Mesenchymal stem cell (in vitro differentiated cells and primary cell): ENCODE results near the gene EIF1AX.
A peak's percentile ranks its signal among the peaks of the same experiment; 100 is the strongest.

Experiments
- DNase-seq: peaks from one replicate; pipeline ENCODE4 v3.0.0-alpha.2; 2013
- H2AFZ ChIP-seq: one replicate; pipeline ENCODE4 v1.6.1; 2013; ENCODE audit warnings: low read depth, mild to moderate bottlenecking, control low read depth, inconsistent platforms, low read length, moderate library complexity
- H2AK5ac ChIP-seq: 2 replicates; pipeline ENCODE4 v1.6.1; 2013; ENCODE audit warnings: low read length, moderate library complexity, mild to moderate bottlenecking, inconsistent platforms; ENCODE audit not compliant: severe bottlenecking
- H2BK120ac ChIP-seq: one replicate; pipeline ENCODE4 v1.6.1; 2013; ENCODE audit warnings: low read depth, mild to moderate bottlenecking, inconsistent platforms, low read length, moderate library complexity
- H2BK12ac ChIP-seq, 2 experiments: one replicate each; pipeline ENCODE4 v1.6.1; 2013; ENCODE audit warnings: inconsistent platforms in 2 of 2, low read length in 2 of 2, mild to moderate bottlenecking in 2 of 2, moderate library complexity in 2 of 2, control low read depth in 1 of 2
- H2BK15ac ChIP-seq: one replicate; pipeline ENCODE4 v1.6.1; 2013; ENCODE audit warnings: mild to moderate bottlenecking, low read depth, inconsistent platforms; ENCODE audit not compliant: poor library complexity, severe bottlenecking
- H2BK5ac ChIP-seq: 2 replicates; pipeline ENCODE4 v1.6.1; 2013; ENCODE audit warnings: low read depth, mild to moderate bottlenecking, low read length, control low read depth, inconsistent platforms; ENCODE audit not compliant: poor library complexity, severe bottlenecking
- H3K14ac ChIP-seq, 2 experiments: one replicate each; pipeline ENCODE4 v1.6.1; 2013; ENCODE audit warnings: inconsistent platforms in 2 of 2, low read length in 2 of 2, control low read depth in 1 of 2, mild to moderate bottlenecking in 1 of 2, moderate library complexity in 1 of 2
- H3K18ac ChIP-seq, 2 experiments: one replicate each; pipeline ENCODE4 v1.6.1; 2013; ENCODE audit warnings: inconsistent platforms in 2 of 2, low read length in 2 of 2, control low read depth in 1 of 2, low read depth in 1 of 2, mild to moderate bottlenecking in 1 of 2
- H3K23ac ChIP-seq, 2 experiments: one replicate each; pipeline ENCODE4 v1.6.1; 2013; ENCODE audit warnings: inconsistent platforms in 2 of 2, low read length in 2 of 2, mild to moderate bottlenecking in 2 of 2, moderate library complexity in 2 of 2, control low read depth in 1 of 2
- H3K27ac ChIP-seq: 2 replicates; pipeline ENCODE4 v1.5.1; 2013; ENCODE audit warnings: mild to moderate bottlenecking, moderate library complexity, low read length, control low read depth, inconsistent platforms; ENCODE audit not compliant: poor library complexity, severe bottlenecking
- H3K27me3 ChIP-seq, 2 experiments: 2 replicates each; pipeline versions ENCODE4 v1.6.1 to v1.7.0; 2013; ENCODE audit warnings: low read length in 2 of 2, mild to moderate bottlenecking in 2 of 2, moderate library complexity in 2 of 2, control low read depth in 1 of 2, inconsistent platforms in 1 of 2; ENCODE audit not compliant: control insufficient read depth in 1 of 2, insufficient read depth in 1 of 2
- H3K36me3 ChIP-seq, 2 experiments: 2 replicates each; pipeline versions ENCODE4 v1.6.1 to v1.7.0; 2013; ENCODE audit warnings: low read length in 2 of 2, control low read depth in 1 of 2, inconsistent platforms in 1 of 2, low read depth in 1 of 2, mild to moderate bottlenecking in 1 of 2; ENCODE audit not compliant: insufficient read depth in 2 of 2, control insufficient read depth in 1 of 2
- H3K4ac ChIP-seq, 2 experiments: one replicate each; pipeline ENCODE4 v1.6.1; 2013; ENCODE audit warnings: inconsistent platforms in 2 of 2, low read length in 2 of 2, mild to moderate bottlenecking in 2 of 2, moderate library complexity in 2 of 2, control low read depth in 1 of 2, low read depth in 1 of 2
- H3K4me1 ChIP-seq: 2 replicates; pipeline ENCODE4 v1.6.1; 2013; ENCODE audit warnings: low read depth, low read length, control low read depth; ENCODE audit not compliant: control insufficient read depth, insufficient read depth
- H3K4me2 ChIP-seq: 2 replicates; pipeline ENCODE4 v1.6.1; 2013; ENCODE audit warnings: low read length, mild to moderate bottlenecking, inconsistent platforms; ENCODE audit not compliant: poor library complexity, severe bottlenecking
- H3K4me3 ChIP-seq, 2 experiments: 2 replicates each; pipeline versions ENCODE4 v1.5.1 to v1.7.0; 2013; ENCODE audit warnings: low read length in 2 of 2, mild to moderate bottlenecking in 2 of 2, control low read depth in 1 of 2, low read depth in 1 of 2; ENCODE audit not compliant: insufficient read depth in 1 of 2
- H3K79me1 ChIP-seq: replicated peaks from 2 replicates; pipeline ENCODE4 v1.6.1; 2013; ENCODE audit warnings: mild to moderate bottlenecking, control low read depth, low read length, inconsistent platforms; ENCODE audit not compliant: poor library complexity, severe bottlenecking
- H3K9ac ChIP-seq: 2 replicates; pipeline ENCODE4 v1.7.0; 2013; ENCODE audit warnings: mild to moderate bottlenecking, low read length, moderate library complexity
- H3K9me3 ChIP-seq: 2 replicates; pipeline ENCODE4 v1.7.0; 2013; ENCODE audit warnings: mild to moderate bottlenecking, low read length; ENCODE audit not compliant: control insufficient read depth
- H4K8ac ChIP-seq: one replicate; pipeline ENCODE4 v1.6.1; 2013; ENCODE audit warnings: inconsistent platforms, mild to moderate bottlenecking, low read length, moderate library complexity
- H4K91ac ChIP-seq: one replicate; pipeline ENCODE4 v1.6.1; 2013; ENCODE audit warnings: mild to moderate bottlenecking, low read length, inconsistent platforms
- WGBS: methylation state at CpG from one replicate; pipeline ENCODE4 v1.1.7; 2013; ENCODE audit warnings: mixed read lengths; 5-methylcytosine and 5-hydroxymethylcytosine counted together

EIF1AX gene

DNA sequence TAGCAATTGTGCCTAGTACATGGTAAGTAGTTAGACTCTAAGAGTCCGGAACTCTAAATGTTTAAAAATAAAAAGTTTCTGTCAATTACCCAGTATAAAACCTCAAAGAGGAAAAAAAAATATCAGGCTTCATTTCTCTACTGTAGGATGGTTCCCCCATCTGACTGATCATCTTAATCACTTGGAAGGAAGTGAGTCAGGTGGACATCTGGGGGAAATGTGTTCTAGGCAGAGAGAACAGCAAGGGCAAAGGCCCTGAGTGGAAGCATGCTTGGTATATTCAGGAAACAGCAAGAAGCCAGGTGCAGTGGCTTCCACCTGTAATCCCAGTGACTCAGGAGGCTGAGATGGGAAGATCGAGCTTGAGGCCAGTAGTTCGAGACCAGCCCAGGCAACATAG, 2.9 kb upstream of the EIF1AX start:
- DNase-seq: peak; percentile 24
- Histone ChIP-seq H2AFZ (no peak overlapping the region), H3K4me1 (no peaks in the 10 kb centered on the region), H3K4me3 (no peak overlapping the region), H3K23ac (no peak overlapping the region), H3K4ac (no peak overlapping the region), H3K9ac (no peak overlapping the region), H3K27me3 (no peaks in the 10 kb centered on the region), H3K36me3 (peaks cover 0 to 13% of the 10 kb centered on the region in 2 experiments), H2AK5ac (no peak overlapping the region), H3K14ac (no peak overlapping the region), H3K79me1 (no peaks in the 10 kb centered on the region), H3K18ac (no peak overlapping the region), H2BK120ac (no peak overlapping the region), H2BK12ac (no peak overlapping the region), H3K27ac (no peak overlapping the region), H3K4me2 (no peak overlapping the region), H2BK15ac (no peak overlapping the region), H2BK5ac (no peak overlapping the region), H4K91ac (no peak overlapping the region), H4K8ac (no peak overlapping the region), H3K9me3 (no peaks in the 10 kb centered on the region)
- no CpG with 5 or more reads among the region's 3 CpGs for WGBS

DNA sequence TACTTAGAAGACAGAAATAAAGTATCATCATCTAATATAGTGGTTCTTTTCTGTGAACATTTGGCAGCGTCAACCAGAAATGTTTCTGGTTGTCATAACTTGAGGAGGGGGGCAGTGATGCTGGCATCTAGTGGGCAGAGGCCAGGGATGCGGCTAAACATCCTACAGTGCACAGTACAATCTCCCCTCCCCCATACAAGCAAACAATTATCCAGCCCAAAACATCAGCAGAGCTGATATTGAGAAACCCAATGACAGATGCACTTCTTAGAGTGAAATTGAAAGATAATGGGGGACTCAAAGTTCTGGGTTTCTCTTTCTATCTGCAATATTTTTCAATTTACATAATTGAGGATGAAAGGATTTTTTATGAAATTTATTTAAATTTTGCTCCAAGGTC, 1.9 kb upstream of the EIF1AX start:
- Histone ChIP-seq H3K9ac (no peak overlapping the region), H3K4me2 (no peak overlapping the region), H2BK120ac (no peak overlapping the region)

DNA sequence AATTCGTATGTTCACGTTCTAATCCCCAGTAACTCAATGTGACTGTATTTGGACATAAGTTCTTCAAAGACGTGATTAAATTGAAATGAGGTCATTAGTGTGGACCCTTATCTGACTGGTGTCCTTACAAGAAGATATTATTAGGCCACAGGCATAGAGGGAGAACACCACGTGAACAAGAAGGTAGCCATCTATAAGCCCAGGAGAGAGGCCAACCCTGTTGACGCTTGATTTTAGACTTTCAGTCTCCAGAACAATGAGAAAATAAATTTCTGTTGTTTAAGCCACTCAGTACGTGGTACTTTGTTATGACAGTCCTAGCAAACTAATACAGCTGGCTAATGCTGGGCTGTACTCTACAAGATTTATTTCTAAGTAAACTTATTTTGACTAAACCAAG, 1.5 kb upstream of the EIF1AX start:
- no peak overlapping the region for H2BK15ac ChIP-seq
- no peak for DNase-seq
- H3K4me2 ChIP-seq: no peak overlapping the region
- no peaks in the 10 kb centered on the region for H3K9me3 ChIP-seq
- no peak overlapping the region for H3K23ac ChIP-seq
- H3K9ac ChIP-seq: no peak overlapping the region
- H2BK12ac ChIP-seq: no peak overlapping the region
- H3K27ac ChIP-seq: no peak overlapping the region
- no peak overlapping the region for H3K14ac ChIP-seq
- no peak overlapping the region for H2AFZ ChIP-seq
- H3K36me3 ChIP-seq: peaks cover 2 to 16% of the 10 kb centered on the region in 2 experiments
- no peak overlapping the region for H3K18ac ChIP-seq
- H3K79me1 ChIP-seq: no peaks in the 10 kb centered on the region
- no peak overlapping the region for H3K4me3 ChIP-seq
- no peak overlapping the region for H4K8ac ChIP-seq
- no peak overlapping the region for H3K4ac ChIP-seq
- no peak overlapping the region for H2BK120ac ChIP-seq
- no peak overlapping the region for H2BK5ac ChIP-seq
- no peak overlapping the region for H4K91ac ChIP-seq
- no peak overlapping the region for H2AK5ac ChIP-seq
- 91% methylated on average over 5 of the region's 6 CpGs for WGBS
- no peaks in the 10 kb centered on the region for H3K27me3 ChIP-seq
- peaks cover 1% of the 10 kb centered on the region for H3K4me1 ChIP-seq

More for the DNA sequence above, 1.9 kb upstream of the EIF1AX start:
- no peak overlapping the region for H2AK5ac ChIP-seq
- H2BK5ac ChIP-seq: no peak overlapping the region
- no peak overlapping the region for H4K91ac ChIP-seq
- no peaks in the 10 kb centered on the region for H3K79me1 ChIP-seq
- no peak overlapping the region for H3K27ac ChIP-seq
- H3K4me1 ChIP-seq: peaks cover 1% of the 10 kb centered on the region
- H2BK12ac ChIP-seq: no peak overlapping the region
- no peak overlapping the region for H3K23ac ChIP-seq
- H2AFZ ChIP-seq: no peak overlapping the region
- H3K4me3 ChIP-seq: no peak overlapping the region
- no peaks in the 10 kb centered on the region for H3K27me3 ChIP-seq
- no peak overlapping the region for H4K8ac ChIP-seq
- DNase-seq: no peak
- no peak overlapping the region for H3K14ac ChIP-seq
- no peaks in the 10 kb centered on the region for H3K9me3 ChIP-seq
- no peak overlapping the region for H3K4ac ChIP-seq
- H3K18ac ChIP-seq: no peak overlapping the region
- no CpG with 5 or more reads among the region's 2 CpGs for WGBS
- peaks cover 0 to 15% of the 10 kb centered on the region in 2 experiments for H3K36me3 ChIP-seq
- no peak overlapping the region for H2BK15ac ChIP-seq

DNA sequence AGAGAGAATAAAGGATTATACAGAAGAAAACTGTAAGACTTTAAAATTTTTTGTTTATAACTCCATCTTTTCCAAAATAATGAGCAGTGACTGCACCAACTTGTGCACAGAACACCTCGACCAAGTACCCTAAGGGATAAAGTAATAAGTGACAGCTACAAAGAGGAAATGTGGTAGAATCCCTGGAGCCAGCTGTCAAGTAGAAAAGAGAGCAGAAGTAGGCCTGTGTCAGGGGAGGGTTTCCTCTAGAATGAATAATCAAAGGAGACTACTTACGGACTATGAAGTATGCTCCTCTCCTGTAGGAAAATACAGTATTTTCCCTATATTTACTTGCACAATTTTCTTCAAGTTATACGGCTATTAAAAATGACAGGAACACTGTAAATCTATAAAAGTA, 1.2 kb downstream of the EIF1AX start:
- H3K9ac ChIP-seq: peak overlapping the region; percentile 97
- no peak overlapping the region for H2BK12ac ChIP-seq
- no peak overlapping the region for H3K4ac ChIP-seq
- no peaks in the 10 kb centered on the region for H3K79me1 ChIP-seq
- DNase-seq: no peak
- WGBS: no CpG with 5 or more reads among the region's 3 CpGs
- H2BK5ac ChIP-seq: no peak overlapping the region
- no peak overlapping the region for H3K14ac ChIP-seq
- H3K36me3 ChIP-seq: peaks cover 3 to 40% of the 10 kb centered on the region in 2 experiments
- H2BK15ac ChIP-seq: no peak overlapping the region
- no peaks in the 10 kb centered on the region for H3K9me3 ChIP-seq
- no peak overlapping the region for H4K91ac ChIP-seq
- no peaks in the 10 kb centered on the region for H3K27me3 ChIP-seq
- peak overlapping the region; percentile 50 for H3K4me2 ChIP-seq
- H2BK120ac ChIP-seq: no peak overlapping the region
- H3K23ac ChIP-seq: no peak overlapping the region
- peak overlapping the region in 1 of 2 experiments; percentile 99 for H3K4me3 ChIP-seq
- H3K4me1 ChIP-seq: peaks cover 1% of the 10 kb centered on the region
- no peak overlapping the region for H2AK5ac ChIP-seq
- H2AFZ ChIP-seq: no peak overlapping the region
- H4K8ac ChIP-seq: no peak overlapping the region
- no peak overlapping the region for H3K18ac ChIP-seq
- H3K27ac ChIP-seq: no peak overlapping the region
